ENCODE measurements around the gene SIRPG. TPM values are rescaled to one million over a fixed set of nuclear protein-coding genes. Genes with fewer than 3 reads are reported as not detected.

The SIRPG gene
- total and polyA plus RNA-seq, 2 donors from 2014 or later = 2.5 TPM; not detected in 1

DNA sequence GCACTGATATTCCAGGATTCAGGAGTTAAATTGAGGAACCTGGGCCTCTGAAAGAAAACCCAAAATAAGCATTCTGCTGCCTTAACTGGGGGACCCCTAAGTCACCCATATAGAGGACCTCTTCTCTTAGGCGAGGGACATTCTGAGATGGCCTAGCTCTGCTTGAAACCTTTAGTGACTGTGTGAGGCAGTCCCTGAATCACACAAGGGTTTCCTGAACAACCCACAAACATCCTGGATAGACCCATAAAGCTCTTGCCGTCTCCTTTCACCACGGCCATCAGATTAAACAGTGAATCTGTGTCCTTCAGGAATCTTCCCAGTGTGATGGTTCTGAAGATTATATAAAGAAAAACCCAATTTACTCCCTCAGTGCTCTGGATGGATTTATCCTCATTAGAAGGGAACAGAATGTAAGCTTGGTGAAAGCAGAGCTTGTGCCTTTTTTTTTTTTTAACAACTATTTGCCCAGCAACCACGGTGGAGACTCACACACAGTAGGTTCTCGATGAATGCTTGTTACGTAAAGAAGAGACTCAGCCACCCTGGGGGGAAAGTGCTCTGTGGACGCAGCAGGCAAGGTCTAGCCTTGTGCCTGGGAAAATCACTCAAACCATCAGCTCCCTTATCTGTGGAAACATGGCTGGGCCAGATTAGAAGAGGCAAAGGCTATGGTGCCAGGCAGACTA, 39.1 kb upstream of the SIRPG start:
- Histone ChIP-seq H3K4me1 (ENCODE audit: control insufficient read depth in 2 of 3, insufficient read depth in 2 of 3, low read depth in 1 of 3, low read length in 3 of 3) (no peaks in the 10 kb centered on the region), H3K36me3 (ENCODE audit: control insufficient read depth in 2 of 3, insufficient read depth in 3 of 3, low read length in 3 of 3) (no peaks in the 10 kb centered on the region), H3K9ac (ENCODE audit: low read length in 3 of 3) (no peak overlapping the region), H3K27ac (ENCODE audit: low read depth in 2 of 2, low read length in 2 of 2) (no peak overlapping the region), H3K27me3 (ENCODE audit: control insufficient read depth, insufficient read depth, low read length) (no peaks in the 10 kb centered on the region), H3K4me3 (ENCODE audit: low read length in 3 of 3) (no peak overlapping the region), H3K9me3 (ENCODE audit: control insufficient read depth in 2 of 3, insufficient read depth in 1 of 3, low read length in 3 of 3) (no peaks in the 10 kb centered on the region)
- TF ChIP-seq, protein P1, sequence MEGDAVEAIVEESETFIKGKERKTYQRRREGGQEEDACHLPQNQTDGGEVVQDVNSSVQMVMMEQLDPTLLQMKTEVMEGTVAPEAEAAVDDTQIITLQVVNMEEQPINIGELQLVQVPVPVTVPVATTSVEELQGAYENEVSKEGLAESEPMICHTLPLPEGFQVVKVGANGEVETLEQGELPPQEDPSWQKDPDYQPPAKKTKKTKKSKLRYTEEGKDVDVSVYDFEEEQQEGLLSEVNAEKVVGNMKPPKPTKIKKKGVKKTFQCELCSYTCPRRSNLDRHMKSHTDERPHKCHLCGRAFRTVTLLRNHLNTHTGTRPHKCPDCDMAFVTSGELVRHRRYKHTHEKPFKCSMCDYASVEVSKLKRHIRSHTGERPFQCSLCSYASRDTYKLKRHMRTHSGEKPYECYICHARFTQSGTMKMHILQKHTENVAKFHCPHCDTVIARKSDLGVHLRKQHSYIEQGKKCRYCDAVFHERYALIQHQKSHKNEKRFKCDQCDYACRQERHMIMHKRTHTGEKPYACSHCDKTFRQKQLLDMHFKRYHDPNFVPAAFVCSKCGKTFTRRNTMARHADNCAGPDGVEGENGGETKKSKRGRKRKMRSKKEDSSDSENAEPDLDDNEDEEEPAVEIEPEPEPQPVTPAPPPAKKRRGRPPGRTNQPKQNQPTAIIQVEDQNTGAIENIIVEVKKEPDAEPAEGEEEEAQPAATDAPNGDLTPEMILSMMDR (IDR thresholded peaks at IDR 0.05; ENCODE audit: borderline replicate concordance, extremely low read depth, insufficient read depth) = no peak
- FAIRE-seq = no peak
- DNase-seq = no peak
- intact Hi-C loops (cut with DNase I) = no loop called here

DNA sequence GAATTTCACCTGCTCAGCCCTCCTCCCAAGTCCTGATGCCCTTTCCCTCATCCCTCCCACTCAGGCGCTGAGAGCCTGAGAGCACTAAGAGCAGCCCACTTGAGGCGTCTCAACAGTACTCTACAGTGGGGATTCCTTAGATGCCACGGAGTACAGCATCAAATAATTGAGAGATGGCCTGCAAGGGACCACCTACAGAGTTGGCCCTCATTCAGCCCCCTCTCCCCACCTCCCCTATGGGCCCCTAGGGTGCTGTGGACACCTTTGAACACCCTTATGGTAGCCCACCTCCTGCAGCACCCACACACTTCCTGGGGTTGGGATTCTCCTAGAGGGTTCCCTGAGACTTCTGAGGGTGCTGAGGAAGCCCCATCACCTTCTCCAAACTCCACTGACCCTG, 37.1 kb upstream of the SIRPG start:
- Histone ChIP-seq H3K4me3 (ENCODE audit: low read length in 3 of 3) (no peak overlapping the region), H3K36me3 (ENCODE audit: control insufficient read depth in 2 of 3, insufficient read depth in 3 of 3, low read length in 3 of 3) (no peaks in the 10 kb centered on the region), H3K27me3 (ENCODE audit: control insufficient read depth, insufficient read depth, low read length) (no peaks in the 10 kb centered on the region), H3K9ac (ENCODE audit: low read length in 3 of 3) (no peak overlapping the region), H3K27ac (ENCODE audit: low read depth in 2 of 2, low read length in 2 of 2) (no peak overlapping the region), H3K9me3 (ENCODE audit: control insufficient read depth in 2 of 3, insufficient read depth in 1 of 3, low read length in 3 of 3) (no peaks in the 10 kb centered on the region), H3K4me1 (ENCODE audit: control insufficient read depth in 2 of 3, insufficient read depth in 2 of 3, low read depth in 1 of 3, low read length in 3 of 3) (no peaks in the 10 kb centered on the region)
- no peak for FAIRE-seq
- no peak for DNase-seq
- TF ChIP-seq, protein P1 (IDR thresholded peaks at IDR 0.05; ENCODE audit: borderline replicate concordance, extremely low read depth, insufficient read depth) = no peak
- intact Hi-C loops (cut with DNase I) = no loop called here

DNA sequence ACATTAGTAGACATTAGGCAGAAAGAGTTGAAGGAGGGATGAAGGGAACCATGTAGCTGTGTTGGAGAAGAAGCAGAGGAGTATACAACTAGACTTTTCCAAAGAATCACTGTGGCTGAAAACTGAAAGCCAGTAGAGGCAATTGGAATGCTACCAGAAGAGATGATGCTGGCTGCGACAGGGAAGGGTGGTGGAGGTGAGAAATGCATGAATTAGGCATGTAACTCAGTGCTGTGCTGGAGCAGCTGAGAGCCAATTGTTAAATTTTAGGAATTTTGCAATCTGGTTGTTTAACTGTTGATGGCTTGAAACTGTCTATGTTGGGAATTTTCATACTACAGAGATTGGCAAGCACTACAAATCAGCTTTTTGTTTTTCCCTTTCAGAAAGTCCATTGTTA, 35.8 kb upstream of the SIRPG start:
- Histone ChIP-seq H3K9me3 (ENCODE audit: control insufficient read depth in 2 of 3, insufficient read depth in 1 of 3, low read length in 3 of 3) (no peaks in the 10 kb centered on the region), H3K27ac (ENCODE audit: low read depth in 2 of 2, low read length in 2 of 2) (no peak overlapping the region), H3K36me3 (ENCODE audit: control insufficient read depth in 2 of 3, insufficient read depth in 3 of 3, low read length in 3 of 3) (no peaks in the 10 kb centered on the region), H3K4me1 (ENCODE audit: control insufficient read depth in 2 of 3, insufficient read depth in 2 of 3, low read depth in 1 of 3, low read length in 3 of 3) (no peaks in the 10 kb centered on the region), H3K4me3 (ENCODE audit: low read length in 3 of 3) (no peak overlapping the region), H3K27me3 (ENCODE audit: control insufficient read depth, insufficient read depth, low read length) (no peaks in the 10 kb centered on the region), H3K9ac (ENCODE audit: low read length in 3 of 3) (no peak overlapping the region)
- TF ChIP-seq, protein P1 (IDR thresholded peaks at IDR 0.05; ENCODE audit: borderline replicate concordance, extremely low read depth, insufficient read depth) = no peak
- intact Hi-C loops (cut with DNase I) = no loop called here
- FAIRE-seq (no peak), DNase-seq (no peak)

DNA sequence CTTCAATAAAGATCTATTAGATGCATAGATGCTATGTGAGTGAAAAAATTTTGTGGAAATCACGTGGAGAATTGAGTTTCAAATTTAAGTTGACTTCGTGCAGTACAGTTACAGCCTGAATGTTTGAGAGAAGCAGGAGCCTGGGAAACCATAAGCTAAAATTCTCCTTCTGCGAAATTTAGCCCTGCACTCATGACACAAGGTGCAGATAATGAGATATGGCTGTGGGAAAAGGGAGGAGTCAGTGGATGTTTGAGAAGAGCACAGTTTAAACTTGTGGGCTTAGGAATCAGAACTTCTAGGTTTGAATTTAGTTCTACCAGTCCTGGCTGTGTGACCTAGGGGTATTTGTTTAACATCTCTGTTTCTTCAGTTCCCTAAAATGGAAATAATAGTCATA, 32.1 kb upstream of the SIRPG start:
- Histone ChIP-seq H3K27me3 (ENCODE audit: control insufficient read depth, insufficient read depth, low read length) (no peaks in the 10 kb centered on the region), H3K36me3 (ENCODE audit: control insufficient read depth in 2 of 3, insufficient read depth in 3 of 3, low read length in 3 of 3) (no peaks in the 10 kb centered on the region), H3K9ac (ENCODE audit: low read length in 3 of 3) (no peak overlapping the region), H3K4me3 (ENCODE audit: low read length in 3 of 3) (no peak overlapping the region), H3K9me3 (ENCODE audit: control insufficient read depth in 2 of 3, insufficient read depth in 1 of 3, low read length in 3 of 3) (no peaks in the 10 kb centered on the region), H3K27ac (ENCODE audit: low read depth in 2 of 2, low read length in 2 of 2) (no peak overlapping the region), H3K4me1 (ENCODE audit: control insufficient read depth in 2 of 3, insufficient read depth in 2 of 3, low read depth in 1 of 3, low read length in 3 of 3) (no peaks in the 10 kb centered on the region)
- DNase-seq (no peak), FAIRE-seq (no peak)
- TF ChIP-seq, protein P1 (IDR thresholded peaks at IDR 0.05; ENCODE audit: borderline replicate concordance, extremely low read depth, insufficient read depth) = no peak
- intact Hi-C loops (cut with DNase I) = no loop called here
